ENCODE results near the gene PDE4D. TPM values are rescaled to one million over a fixed set of nuclear protein-coding genes. Genes with fewer than 3 reads are reported as not detected.

PDE4D gene
- total and polyA plus RNA-seq, 10 of the 15 experiments (the other 5 are each of a cell fraction or from before 2014, with no cell fraction given) = 0.87 to 4.1 (median 2.2) TPM

DNA sequence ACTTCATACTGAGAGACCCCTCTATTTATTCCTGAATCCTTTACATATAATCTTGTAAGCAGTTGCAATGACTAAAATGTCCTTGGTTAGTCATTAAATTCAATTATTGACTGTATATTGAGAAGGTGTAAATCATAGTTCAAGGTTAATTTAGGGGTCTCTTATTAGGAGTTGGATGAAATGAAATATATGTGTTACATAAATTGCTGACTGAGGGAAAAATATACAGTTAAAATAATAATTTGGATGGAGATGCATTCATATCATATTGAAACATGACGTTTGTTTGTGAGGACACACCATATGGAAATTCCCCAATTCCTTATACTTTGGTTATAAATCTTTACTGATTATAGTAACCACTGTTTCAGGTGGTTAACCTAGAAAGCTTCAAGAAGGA lies 430.6 kb downstream of the PDE4D start:
- SMC1A ChIA-PET (ENCODE audit: uncharacterized antibody, unreplicated experiment) = no interaction called here
- no TSS peak for BruUV-seq (replicated peaks)
- 0% methylated on average over 1 of the region's 1 CpG for WGBS (ENCODE audit: insufficient coverage, insufficient replicate concordance, low lambda C conversion rate, missing lambda C conversion rate)
- TF ChIP-seq, protein P1, sequence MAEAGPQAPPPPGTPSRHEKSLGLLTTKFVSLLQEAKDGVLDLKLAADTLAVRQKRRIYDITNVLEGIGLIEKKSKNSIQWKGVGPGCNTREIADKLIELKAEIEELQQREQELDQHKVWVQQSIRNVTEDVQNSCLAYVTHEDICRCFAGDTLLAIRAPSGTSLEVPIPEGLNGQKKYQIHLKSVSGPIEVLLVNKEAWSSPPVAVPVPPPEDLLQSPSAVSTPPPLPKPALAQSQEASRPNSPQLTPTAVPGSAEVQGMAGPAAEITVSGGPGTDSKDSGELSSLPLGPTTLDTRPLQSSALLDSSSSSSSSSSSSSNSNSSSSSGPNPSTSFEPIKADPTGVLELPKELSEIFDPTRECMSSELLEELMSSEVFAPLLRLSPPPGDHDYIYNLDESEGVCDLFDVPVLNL (IDR thresholded peaks at IDR 0.05; ENCODE audit: low read depth, low read length) = no peak
- TF ChIP-seq PAX8 (IDR thresholded peaks at IDR 0.05) (no peak), MTA2 (IDR thresholded peaks at IDR 0.05; ENCODE audit: low read depth) (no peak), YY1 (IDR thresholded peaks at IDR 0.05; ENCODE audit: low read depth, low read length) (no peak), HDAC6 (IDR thresholded peaks at IDR 0.05; ENCODE audit: unreplicated experiment) (no peak), GABPA (IDR thresholded peaks at IDR 0.05; ENCODE audit: low read depth) (no peak), BCL11A (IDR thresholded peaks at IDR 0.05; ENCODE audit: low read depth, low read length) (no peak), CHD2 (IDR thresholded peaks at IDR 0.05; ENCODE audit: borderline replicate concordance, low read depth, low read length) (no peak), SUPT20H (IDR thresholded peaks at IDR 0.05; ENCODE audit: borderline replicate concordance, control insufficient read depth, low read depth, low read length) (no peak), ZNF622 (IDR thresholded peaks at IDR 0.05) (no peak)
- TF ChIP-seq, protein P2, sequence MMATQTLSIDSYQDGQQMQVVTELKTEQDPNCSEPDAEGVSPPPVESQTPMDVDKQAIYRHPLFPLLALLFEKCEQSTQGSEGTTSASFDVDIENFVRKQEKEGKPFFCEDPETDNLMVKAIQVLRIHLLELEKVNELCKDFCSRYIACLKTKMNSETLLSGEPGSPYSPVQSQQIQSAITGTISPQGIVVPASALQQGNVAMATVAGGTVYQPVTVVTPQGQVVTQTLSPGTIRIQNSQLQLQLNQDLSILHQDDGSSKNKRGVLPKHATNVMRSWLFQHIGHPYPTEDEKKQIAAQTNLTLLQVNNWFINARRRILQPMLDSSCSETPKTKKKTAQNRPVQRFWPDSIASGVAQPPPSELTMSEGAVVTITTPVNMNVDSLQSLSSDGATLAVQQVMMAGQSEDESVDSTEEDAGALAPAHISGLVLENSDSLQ (IDR thresholded peaks at IDR 0.05) = no peak
- TF ChIP-seq, protein P3, sequence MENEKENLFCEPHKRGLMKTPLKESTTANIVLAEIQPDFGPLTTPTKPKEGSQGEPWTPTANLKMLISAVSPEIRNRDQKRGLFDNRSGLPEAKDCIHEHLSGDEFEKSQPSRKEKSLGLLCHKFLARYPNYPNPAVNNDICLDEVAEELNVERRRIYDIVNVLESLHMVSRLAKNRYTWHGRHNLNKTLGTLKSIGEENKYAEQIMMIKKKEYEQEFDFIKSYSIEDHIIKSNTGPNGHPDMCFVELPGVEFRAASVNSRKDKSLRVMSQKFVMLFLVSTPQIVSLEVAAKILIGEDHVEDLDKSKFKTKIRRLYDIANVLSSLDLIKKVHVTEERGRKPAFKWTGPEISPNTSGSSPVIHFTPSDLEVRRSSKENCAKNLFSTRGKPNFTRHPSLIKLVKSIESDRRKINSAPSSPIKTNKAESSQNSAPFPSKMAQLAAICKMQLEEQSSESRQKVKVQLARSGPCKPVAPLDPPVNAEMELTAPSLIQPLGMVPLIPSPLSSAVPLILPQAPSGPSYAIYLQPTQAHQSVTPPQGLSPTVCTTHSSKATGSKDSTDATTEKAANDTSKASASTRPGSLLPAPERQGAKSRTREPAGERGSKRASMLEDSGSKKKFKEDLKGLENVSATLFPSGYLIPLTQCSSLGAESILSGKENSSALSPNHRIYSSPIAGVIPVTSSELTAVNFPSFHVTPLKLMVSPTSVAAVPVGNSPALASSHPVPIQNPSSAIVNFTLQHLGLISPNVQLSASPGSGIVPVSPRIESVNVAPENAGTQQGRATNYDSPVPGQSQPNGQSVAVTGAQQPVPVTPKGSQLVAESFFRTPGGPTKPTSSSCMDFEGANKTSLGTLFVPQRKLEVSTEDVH (IDR thresholded peaks at IDR 0.05; ENCODE audit: low read depth, partially characterized antibody) = no peak
- TF ChIP-seq, protein P4, sequence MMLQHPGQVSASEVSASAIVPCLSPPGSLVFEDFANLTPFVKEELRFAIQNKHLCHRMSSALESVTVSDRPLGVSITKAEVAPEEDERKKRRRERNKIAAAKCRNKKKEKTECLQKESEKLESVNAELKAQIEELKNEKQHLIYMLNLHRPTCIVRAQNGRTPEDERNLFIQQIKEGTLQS (IDR thresholded peaks at IDR 0.05; ENCODE audit: borderline replicate concordance, extremely low read depth, low read depth, low read length) = no peak
- TF ChIP-seq, protein P5, sequence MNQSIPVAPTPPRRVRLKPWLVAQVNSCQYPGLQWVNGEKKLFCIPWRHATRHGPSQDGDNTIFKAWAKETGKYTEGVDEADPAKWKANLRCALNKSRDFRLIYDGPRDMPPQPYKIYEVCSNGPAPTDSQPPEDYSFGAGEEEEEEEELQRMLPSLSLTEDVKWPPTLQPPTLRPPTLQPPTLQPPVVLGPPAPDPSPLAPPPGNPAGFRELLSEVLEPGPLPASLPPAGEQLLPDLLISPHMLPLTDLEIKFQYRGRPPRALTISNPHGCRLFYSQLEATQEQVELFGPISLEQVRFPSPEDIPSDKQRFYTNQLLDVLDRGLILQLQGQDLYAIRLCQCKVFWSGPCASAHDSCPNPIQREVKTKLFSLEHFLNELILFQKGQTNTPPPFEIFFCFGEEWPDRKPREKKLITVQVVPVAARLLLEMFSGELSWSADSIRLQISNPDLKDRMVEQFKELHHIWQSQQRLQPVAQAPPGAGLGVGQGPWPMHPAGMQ (IDR thresholded peaks at IDR 0.05; ENCODE audit: borderline replicate concordance) = no peak
- TF ChIP-seq, protein P6, sequence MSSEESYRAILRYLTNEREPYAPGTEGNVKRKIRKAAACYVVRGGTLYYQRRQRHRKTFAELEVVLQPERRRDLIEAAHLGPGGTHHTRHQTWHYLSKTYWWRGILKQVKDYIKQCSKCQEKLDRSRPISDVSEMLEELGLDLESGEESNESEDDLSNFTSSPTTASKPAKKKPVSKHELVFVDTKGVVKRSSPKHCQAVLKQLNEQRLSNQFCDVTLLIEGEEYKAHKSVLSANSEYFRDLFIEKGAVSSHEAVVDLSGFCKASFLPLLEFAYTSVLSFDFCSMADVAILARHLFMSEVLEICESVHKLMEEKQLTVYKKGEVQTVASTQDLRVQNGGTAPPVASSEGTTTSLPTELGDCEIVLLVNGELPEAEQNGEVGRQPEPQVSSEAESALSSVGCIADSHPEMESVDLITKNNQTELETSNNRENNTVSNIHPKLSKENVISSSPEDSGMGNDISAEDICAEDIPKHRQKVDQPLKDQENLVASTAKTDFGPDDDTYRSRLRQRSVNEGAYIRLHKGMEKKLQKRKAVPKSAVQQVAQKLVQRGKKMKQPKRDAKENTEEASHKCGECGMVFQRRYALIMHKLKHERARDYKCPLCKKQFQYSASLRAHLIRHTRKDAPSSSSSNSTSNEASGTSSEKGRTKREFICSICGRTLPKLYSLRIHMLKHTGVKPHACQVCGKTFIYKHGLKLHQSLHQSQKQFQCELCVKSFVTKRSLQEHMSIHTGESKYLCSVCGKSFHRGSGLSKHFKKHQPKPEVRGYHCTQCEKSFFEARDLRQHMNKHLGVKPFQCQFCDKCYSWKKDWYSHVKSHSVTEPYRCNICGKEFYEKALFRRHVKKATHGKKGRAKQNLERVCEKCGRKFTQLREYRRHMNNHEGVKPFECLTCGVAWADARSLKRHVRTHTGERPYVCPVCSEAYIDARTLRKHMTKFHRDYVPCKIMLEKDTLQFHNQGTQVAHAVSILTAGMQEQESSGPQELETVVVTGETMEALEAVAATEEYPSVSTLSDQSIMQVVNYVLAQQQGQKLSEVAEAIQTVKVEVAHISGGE (CRISPR knock-in tag; IDR thresholded peaks at IDR 0.05) = no peak

More for the DNA sequence above, 430.6 kb downstream of the PDE4D start:
- ATAC-seq (no peak), DNase-seq (ENCODE audit: low read depth, low spot score) (no peak), FAIRE-seq (no peak)
- Histone ChIP-seq H3K4me3 (no peak overlapping the region), H3K79me2 (ENCODE audit: control insufficient read depth, insufficient read depth, low read length) (no peaks in the 10 kb centered on the region), H4K20me1 (ENCODE audit: control insufficient read depth, insufficient read depth) (no peaks in the 10 kb centered on the region), H3K27ac (ENCODE audit: control insufficient read depth, insufficient read depth) (no peak overlapping the region), H3K4me2 (ENCODE audit: control insufficient read depth, insufficient read depth) (no peak overlapping the region), H3K4me1 (ENCODE audit: control insufficient read depth, insufficient read depth, low read length) (no peaks in the 10 kb centered on the region), H3K27me3 (replicated peaks in 1 of 2; ENCODE audit: control insufficient read depth in 2 of 2, insufficient read depth in 2 of 2, low read length in 1 of 2) (no peaks in the 10 kb centered on the region), H3K9ac (ENCODE audit: control insufficient read depth, insufficient read depth, low read length) (no peak overlapping the region), H3K9me3 (replicated peaks; ENCODE audit: control insufficient read depth, insufficient read depth, low read length) (no peaks in the 10 kb centered on the region), H3K36me3 (ENCODE audit: control insufficient read depth in 2 of 2, insufficient read depth in 2 of 2, low read length in 1 of 2) (no peaks in the 10 kb centered on the region), H2AFZ (ENCODE audit: control insufficient read depth, low read depth, low read length) (no peak overlapping the region)
- in situ Hi-C loops (cut with MboI) (no loop called here), intact Hi-C loops (cut with micrococcal nuclease; ENCODE audit: unreplicated experiment) (no loop called here)
- POLR2A ChIA-PET = no interaction called here
- RAD21 ChIA-PET (ENCODE audit: unreplicated experiment) = no interaction called here
- CTCF ChIA-PET = interaction anchor here (0.6 kb wide), 1 partner anchor 26 kb away, joined by 3 read pairs; no protein-coding TSS in a partner anchor

All from GM12878 (cell line).